H1 (cell line): ENCODE data around the gene RBM19. TPM values are rescaled to one million over a fixed set of nuclear protein-coding genes. Genes with fewer than 3 reads are reported as not detected.

Experiments used
- CTCF ChIA-PET: fragments of 300-600 bp; sonication (Branson Sonifier 250); formaldehyde crosslinking; loops from one replicate; lab custom pipeline; 2021; ENCODE audit not compliant: partially characterized antibody; lab: Charles Lee
- POLR2A ChIA-PET: fragments of 300-600 bp; sonication (Branson Sonifier 250); formaldehyde crosslinking; loops from one replicate; lab custom pipeline; 2021; ENCODE audit warnings: inconsistent platforms; ENCODE audit not compliant: partially characterized antibody; lab: Charles Lee
- DNase-seq, 2 experiments: peaks; one replicate each; pipeline versions ENCODE4 v3.0.0 to v3.0.0-alpha.2; 2010 to 2022; ENCODE audit warnings: low spot score in 2 of 2, low read depth in 1 of 2, mixed read lengths in 1 of 2
- FAIRE-seq: peaks from 2 replicates; lab custom pipeline; 2011; peaks lifted over from hg19 to GRCh38; lab: Jason Lieb, UNC
- H2AFZ ChIP-seq: 2 replicates; pipeline ENCODE4 v1.8.1; 2012; ENCODE audit warnings: low read length, inconsistent platforms
- H2AK5ac ChIP-seq: 2 replicates; pipeline ENCODE4 v1.6.1; 2013; ENCODE audit warnings: low read depth, low read length
- H2BK120ac ChIP-seq: replicated peaks from 2 replicates; pipeline ENCODE3; 2013; ENCODE audit warnings: low read depth, low read length, inconsistent platforms
- H2BK12ac ChIP-seq: 2 replicates; pipeline ENCODE4 v1.6.1; 2013; ENCODE audit warnings: low read depth, low read length
- H2BK15ac ChIP-seq: 2 replicates; pipeline ENCODE4 v1.6.1; 2013; ENCODE audit warnings: low read length
- H2BK20ac ChIP-seq: 2 replicates; pipeline ENCODE4 v1.6.1; 2013; ENCODE audit warnings: low read length
- H2BK5ac ChIP-seq: 2 replicates; pipeline ENCODE4 v1.6.1; 2013; ENCODE audit warnings: low read depth, low read length
- H3K14ac ChIP-seq: 2 replicates; pipeline ENCODE4 v1.6.1; 2013; ENCODE audit warnings: inconsistent platforms; ENCODE audit not compliant: insufficient read length
- H3K18ac ChIP-seq: 2 replicates; pipeline ENCODE4 v1.6.1; 2013; ENCODE audit warnings: low read length; ENCODE audit errors: extremely low read depth
- H3K23ac ChIP-seq: 2 replicates; pipeline ENCODE4 v1.6.1; 2013; ENCODE audit warnings: inconsistent platforms; ENCODE audit not compliant: insufficient read length
- H3K23me2 ChIP-seq: 2 replicates; pipeline ENCODE4 v1.6.1; 2013; ENCODE audit warnings: low read depth, low read length
- H3K27ac ChIP-seq: 2 replicates; pipeline ENCODE4 v1.6.1; 2011; ENCODE audit warnings: low read depth, low read length, inconsistent platforms
- H3K27me3 ChIP-seq, 4 experiments: replicated peaks in 1 of 4; 1 replicate in 1 of 4; 2 replicates in 3 of 4; pipeline versions ENCODE4 v1.6.1 to v1.8.1; 2011 to 2013; ENCODE audit warnings: low read length in 3 of 4, mild to moderate bottlenecking in 3 of 4, inconsistent platforms in 2 of 4, mixed read lengths in 2 of 4, moderate library complexity in 1 of 4; ENCODE audit not compliant: control insufficient read depth in 3 of 4, insufficient read depth in 3 of 4; ENCODE audit errors: extremely low read depth in 1 of 4
- H3K36me3 ChIP-seq, 4 experiments: 2 replicates each; pipeline versions ENCODE4 v1.6.1 to v1.8.1; 2011 to 2013; ENCODE audit warnings: mild to moderate bottlenecking in 4 of 4, low read length in 3 of 4, moderate library complexity in 2 of 4, control low read depth in 1 of 4, inconsistent platforms in 1 of 4; ENCODE audit not compliant: insufficient read depth in 4 of 4, control insufficient read depth in 2 of 4
- H3K4ac ChIP-seq: replicated peaks from 2 replicates; pipeline ENCODE3; 2013; ENCODE audit warnings: low read length, low read depth, mixed read lengths, inconsistent platforms; ENCODE audit not compliant: insufficient read length
- H3K4me1 ChIP-seq, 4 experiments: replicated peaks in 1 of 4; 1 replicate in 1 of 4; 2 replicates in 3 of 4; pipeline versions ENCODE4 v1.6.1 to v1.8.1; 2011 to 2013; ENCODE audit warnings: low read length in 3 of 4, inconsistent platforms in 2 of 4, mixed read lengths in 1 of 4; ENCODE audit not compliant: insufficient read depth in 4 of 4, control insufficient read depth in 3 of 4
- H3K4me2 ChIP-seq, 2 experiments: 2 replicates each; pipeline versions ENCODE4 v1.6.1 to v1.8.1; 2011 to 2013; ENCODE audit warnings: low read depth in 2 of 2, low read length in 2 of 2, control low read depth in 1 of 2, inconsistent platforms in 1 of 2, mild to moderate bottlenecking in 1 of 2; ENCODE audit not compliant: insufficient read depth in 1 of 2
- H3K4me3 ChIP-seq, 4 experiments: fragments of 200-600, 300-600 bp in 1 of 4; sonication (generic), shearing (Covaris generic), sonication (Bioruptor Twin) in 1 of 4; 2 replicates each; pipeline versions ENCODE4 v1.5.1 to v1.8.1; 2011 to 2016; ENCODE audit warnings: low read length in 4 of 4, low read depth in 3 of 4, control low read depth in 2 of 4, inconsistent platforms in 2 of 4, mild to moderate bottlenecking in 2 of 4, mixed read lengths in 1 of 4, moderate library complexity in 1 of 4; ENCODE audit not compliant: insufficient read depth in 2 of 4; ENCODE audit errors: extremely low read depth in 1 of 4
- H3K56ac ChIP-seq: replicated peaks from 2 replicates; pipeline ENCODE3; 2013; ENCODE audit warnings: low read depth, mild to moderate bottlenecking, mixed read lengths, low read length, inconsistent platforms; ENCODE audit not compliant: insufficient read length
- H3K79me1 ChIP-seq: 2 replicates; pipeline ENCODE4 v1.6.1; 2013; ENCODE audit warnings: low read depth, low read length, control low read depth
- H3K79me2 ChIP-seq, 2 experiments: 2 replicates each; pipeline versions ENCODE4 v1.6.1 to v1.8.1; 2012 to 2013; ENCODE audit warnings: low read length in 2 of 2, mild to moderate bottlenecking in 2 of 2, inconsistent platforms in 1 of 2; ENCODE audit not compliant: insufficient read depth in 2 of 2, control insufficient read depth in 1 of 2
- H3K9ac ChIP-seq, 4 experiments: replicated peaks in 1 of 4; 1 replicate in 1 of 4; 2 replicates in 3 of 4; pipeline versions ENCODE4 v1.6.1 to v1.8.1; 2011 to 2013; ENCODE audit warnings: low read depth in 3 of 4, low read length in 3 of 4, control low read depth in 2 of 4, mild to moderate bottlenecking in 2 of 4, moderate library complexity in 2 of 4, inconsistent platforms in 1 of 4; ENCODE audit errors: extremely low read depth in 1 of 4
- H3K9me3 ChIP-seq, 2 experiments: 2 replicates each; pipeline versions ENCODE4 v1.6.1 to v1.8.1; 2012 to 2013; ENCODE audit warnings: mild to moderate bottlenecking in 2 of 2, moderate library complexity in 2 of 2, control low read depth in 1 of 2, inconsistent platforms in 1 of 2, low read depth in 1 of 2, low read length in 1 of 2, mixed read lengths in 1 of 2; ENCODE audit not compliant: insufficient read depth in 2 of 2
- H4K20me1 ChIP-seq, 2 experiments: replicated peaks in 1 of 2; 2 replicates each; pipeline versions ENCODE3 to v1.8.1; 2011 to 2013; ENCODE audit warnings: inconsistent platforms in 2 of 2, low read length in 2 of 2, mild to moderate bottlenecking in 1 of 2; ENCODE audit not compliant: insufficient read depth in 2 of 2, control insufficient read depth in 1 of 2
- H4K5ac ChIP-seq: 2 replicates; pipeline ENCODE4 v1.6.1; 2013; ENCODE audit warnings: low read length, low read depth, mixed read lengths, inconsistent platforms; ENCODE audit not compliant: insufficient read length
- H4K8ac ChIP-seq: 2 replicates; pipeline ENCODE4 v1.8.0; 2013; ENCODE audit warnings: mild to moderate bottlenecking, moderate library complexity, low read length, inconsistent platforms; ENCODE audit not compliant: insufficient read depth; ENCODE audit errors: extremely low read depth
- H4K91ac ChIP-seq: replicated peaks from 2 replicates; pipeline ENCODE3; 2013; ENCODE audit warnings: low read length, mixed read lengths, inconsistent platforms; ENCODE audit not compliant: insufficient read length
- CBX5 ChIP-seq: fragments of 300-800, 300-1000 bp; sonication (generic); IDR thresholded peaks from 2 replicates; pipeline ENCODE4 v1.7.1; 2016; ENCODE audit warnings: antibody characterized with exemption, low read length, low read depth
- CEBPB ChIP-seq: IDR thresholded peaks from 2 replicates; pipeline ENCODE4 v1.6.1; 2012; ENCODE audit warnings: low read depth, low read length
- CTBP2 ChIP-seq: IDR thresholded peaks from 2 replicates; pipeline ENCODE4 v1.7.0; 2011; ENCODE audit warnings: borderline replicate concordance, mild to moderate bottlenecking, moderate library complexity, mixed read lengths, low read length; ENCODE audit not compliant: insufficient read depth, insufficient read length
- HDAC6 ChIP-seq: IDR thresholded peaks from one replicate; pipeline ENCODE4 v1.7.1; 2012; ENCODE audit warnings: low read depth, mild to moderate bottlenecking, inconsistent platforms, low read length, moderate library complexity
- KDM4A ChIP-seq: IDR thresholded peaks from one replicate; pipeline ENCODE4 v1.7.1; 2012; ENCODE audit warnings: low read depth, mild to moderate bottlenecking, moderate library complexity, low read length, inconsistent platforms; ENCODE audit not compliant: severe bottlenecking
- MAFK ChIP-seq: IDR thresholded peaks from 2 replicates; pipeline ENCODE4 v1.6.1; 2012; ENCODE audit warnings: low read depth, mild to moderate bottlenecking, improper control_type of control experiment, low read length
- NRF1 ChIP-seq: IDR thresholded peaks from 2 replicates; pipeline ENCODE4 v1.6.1; 2011; ENCODE audit warnings: mild to moderate bottlenecking, low read depth, low read length, improper control_type of control experiment
- POLR2AphosphoS5 ChIP-seq: IDR thresholded peaks from 2 replicates; pipeline ENCODE4 v1.6.1; 2011; ENCODE audit warnings: low read depth, low read length
- RNF2 ChIP-seq: fragments of 200-900, 300-1000 bp; sonication (generic); IDR thresholded peaks from 2 replicates; pipeline ENCODE4 v1.7.1; 2016; ENCODE audit warnings: borderline replicate concordance, low read depth, mild to moderate bottlenecking, antibody characterized with exemption, low read length; ENCODE audit not compliant: poor library complexity, severe bottlenecking; ENCODE audit errors: missing control alignments
- SP2 ChIP-seq: IDR thresholded peaks from 2 replicates; pipeline ENCODE4 v1.6.1; 2012; ENCODE audit warnings: mild to moderate bottlenecking, low read length, inconsistent platforms
- WGBS, 2 experiments: shearing (Covaris generic) in 1 of 2; methylation state at CpG; one replicate each; pipeline versions ENCODE4 v1.1.6 to v1.1.7; 2013 to 2015; ENCODE audit warnings: low lambda C conversion rate in 2 of 2, mixed read lengths in 2 of 2, inconsistent platforms in 1 of 2, low coverage in 1 of 2, missing lambda C conversion rate in 1 of 2; ENCODE audit not compliant: insufficient replicate concordance in 2 of 2, insufficient coverage in 1 of 2, insufficient read length in 1 of 2; ENCODE audit errors: extremely low coverage in 1 of 2, missing lambda C conversion rate in 1 of 2; 5-methylcytosine and 5-hydroxymethylcytosine counted together
- polyA plus RNA-seq, 7 experiments: library from polyadenylated mRNA; depleted of rRNA in 3 of 7; stranded (reverse) in 5 of 7; unstranded in 2 of 7; fragments of >200 nt in 5 of 7; fragments of 200-250 nt in 2 of 7; gene quantifications; 1 replicate in 5 of 7; 2 replicates in 1 of 7; 4 replicates in 1 of 7; pipeline versions ENCODE4 v1.2.1 to v1.2.3, GENCODE V29; 2011 to 2013; ENCODE audit warnings: missing spikeins in 2 of 7, mixed read lengths in 2 of 7
- total RNA-seq: library from RNA; stranded (reverse); fragmentation: NEBNext Ultra II Directional; extraction: Animal tissue kit (Norgen Biotek cat#: 25700); gene quantifications from 2 replicates; pipeline ENCODE4 v1.2.1, GENCODE V29; 2021
- TF ChIP-seq, protein P1 (sequence below): IDR thresholded peaks from 2 replicates; pipeline ENCODE4 v1.6.1; 2012; ENCODE audit warnings: inconsistent platforms
- TF ChIP-seq, protein P2 (sequence below): IDR thresholded peaks from 2 replicates; pipeline ENCODE4 v1.6.1; 2011; ENCODE audit warnings: low read depth, mild to moderate bottlenecking, low read length; ENCODE audit not compliant: insufficient read depth
- TF ChIP-seq, protein P3 (sequence below): IDR thresholded peaks from 2 replicates; pipeline ENCODE4 v1.6.1; 2011; ENCODE audit warnings: low read length, improper control_type of control experiment

RBM19 gene
- total and polyA plus RNA-seq, 2 of the 8 experiments (the other 6 are each of a cell fraction or from before 2014, with no cell fraction given): 23.4 to 61.9 TPM

DNA sequence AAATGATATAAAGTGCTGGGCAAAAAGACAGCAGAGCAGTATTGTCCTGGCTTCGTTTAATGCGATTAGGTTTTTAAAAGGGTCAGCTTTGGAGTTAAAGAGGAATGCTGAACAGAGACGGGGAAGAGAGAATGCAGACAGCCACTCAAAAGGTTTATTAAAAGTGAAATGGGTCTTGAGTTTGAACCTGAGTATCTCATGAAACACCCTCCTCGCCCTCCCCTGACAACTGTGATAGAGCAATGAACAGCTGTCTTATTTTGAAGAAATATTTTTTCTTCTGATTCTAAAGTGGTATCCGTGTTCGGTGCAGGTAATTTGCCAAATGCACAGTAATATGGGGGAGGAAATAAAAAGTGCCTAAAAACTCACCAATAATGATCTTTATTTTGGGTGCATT, 73.6 kb downstream of the RBM19 start:
- CTCF ChIA-PET: no interaction called here
- H3K4me2 ChIP-seq: no peak overlapping the region
- TF ChIP-seq KDM4A (no peak), CEBPB (no peak), SP2 (no peak), NRF1 (no peak), CBX5 (no peak), POLR2AphosphoS5 (no peak), CTBP2 (no peak), RNF2 (no peak), HDAC6 (no peak), MAFK (no peak)
- TF ChIP-seq, protein P1, sequence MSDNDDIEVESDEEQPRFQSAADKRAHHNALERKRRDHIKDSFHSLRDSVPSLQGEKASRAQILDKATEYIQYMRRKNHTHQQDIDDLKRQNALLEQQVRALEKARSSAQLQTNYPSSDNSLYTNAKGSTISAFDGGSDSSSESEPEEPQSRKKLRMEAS: no peak
- TF ChIP-seq, protein P2, sequence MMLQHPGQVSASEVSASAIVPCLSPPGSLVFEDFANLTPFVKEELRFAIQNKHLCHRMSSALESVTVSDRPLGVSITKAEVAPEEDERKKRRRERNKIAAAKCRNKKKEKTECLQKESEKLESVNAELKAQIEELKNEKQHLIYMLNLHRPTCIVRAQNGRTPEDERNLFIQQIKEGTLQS: no peak
- TF ChIP-seq, protein P3, sequence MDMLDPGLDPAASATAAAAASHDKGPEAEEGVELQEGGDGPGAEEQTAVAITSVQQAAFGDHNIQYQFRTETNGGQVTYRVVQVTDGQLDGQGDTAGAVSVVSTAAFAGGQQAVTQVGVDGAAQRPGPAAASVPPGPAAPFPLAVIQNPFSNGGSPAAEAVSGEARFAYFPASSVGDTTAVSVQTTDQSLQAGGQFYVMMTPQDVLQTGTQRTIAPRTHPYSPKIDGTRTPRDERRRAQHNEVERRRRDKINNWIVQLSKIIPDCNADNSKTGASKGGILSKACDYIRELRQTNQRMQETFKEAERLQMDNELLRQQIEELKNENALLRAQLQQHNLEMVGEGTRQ: no peak

More for the DNA sequence above, 73.6 kb downstream of the RBM19 start:
- Histone ChIP-seq H4K91ac (no peak overlapping the region), H3K9me3 (no peaks in the 10 kb centered on the region), H3K4me3 (no peak overlapping the region), H3K23me2 (no peaks in the 10 kb centered on the region), H3K79me1 (no peaks in the 10 kb centered on the region), H2BK120ac (no peak overlapping the region), H4K20me1 (no peaks in the 10 kb centered on the region), H2BK15ac (no peak overlapping the region), H3K36me3 (no peaks in the 10 kb centered on the region), H2AK5ac (no peak overlapping the region), H2AFZ (no peak overlapping the region), H3K4me1 (peaks cover 0 to 5% (median 2%) of the 10 kb centered on the region in 4 experiments; a peak in 4 of 7 replicates), H3K23ac (no peak overlapping the region), H2BK5ac (no peak overlapping the region), H3K27ac (no peak overlapping the region), H2BK20ac (no peak overlapping the region), H3K4ac (no peak overlapping the region), H4K8ac (no peak overlapping the region), H3K14ac (no peak overlapping the region), H3K79me2 (no peaks in the 10 kb centered on the region), H3K9ac (no peak overlapping the region), H3K18ac (no peak overlapping the region), H3K27me3 (no peaks in the 10 kb centered on the region), H3K56ac (no peak overlapping the region), H4K5ac (no peak overlapping the region), H2BK12ac (no peak overlapping the region)
- DNase-seq (no peak), FAIRE-seq (no peak)
- WGBS, 2 experiments: 87% methylated on average over 6 of the region's 6 CpGs; no CpG with 5 or more reads in 1 of the 2 experiments
- POLR2A ChIA-PET: no interaction called here
